ENCODE results near the gene SPECC1.

SPECC1 gene

GRCh38 chr17:20059728-20060188, 50.6 kb downstream of the SPECC1 start:
- no peak for TF ChIP-seq CTCF (IDR thresholded peaks at IDR 0.05)
- Mint-ChIP-seq H3K4me1 (peaks cover 4% of the 10 kb centered on the region), H3K27me3 (ENCODE audit: low read depth, poor library complexity) (peaks cover 12% of the 10 kb centered on the region), H3K9me3 (peaks cover 4% of the 10 kb centered on the region), H3K36me3 (ENCODE audit: low read depth) (no peaks in the 10 kb centered on the region), H3K4me3 (no peak overlapping the region), H3K27ac (no peak overlapping the region)
- no peak for DNase-seq

GRCh38 chr17:20063665-20064648, 54.8 kb downstream of the SPECC1 start:
- Mint-ChIP-seq H3K27me3 (ENCODE audit: low read depth, poor library complexity) (peaks cover 3% of the 10 kb centered on the region), H3K4me1 (peaks cover 4% of the 10 kb centered on the region), H3K27ac (no peak overlapping the region), H3K4me3 (no peak overlapping the region), H3K9me3 (no peaks in the 10 kb centered on the region), H3K36me3 (ENCODE audit: low read depth) (no peaks in the 10 kb centered on the region)
- TF ChIP-seq CTCF (IDR thresholded peaks at IDR 0.05) = no peak
- no peak for DNase-seq

GRCh38 chr17:20066253-20066652, 57.1 kb downstream of the SPECC1 start:
- H3K4me1 Mint-ChIP-seq = peaks cover 4% of the 10 kb centered on the region
- H3K27me3 Mint-ChIP-seq (ENCODE audit: low read depth, poor library complexity) = peaks cover 3% of the 10 kb centered on the region
- TF ChIP-seq CTCF (IDR thresholded peaks at IDR 0.05) = no peak
- no peaks in the 10 kb centered on the region for H3K9me3 Mint-ChIP-seq
- H3K36me3 Mint-ChIP-seq (ENCODE audit: low read depth) = no peaks in the 10 kb centered on the region
- no peak overlapping the region for H3K4me3 Mint-ChIP-seq
- no peak overlapping the region for H3K27ac Mint-ChIP-seq
- DNase-seq = no peak

- no peak overlapping the region for H3K27ac Mint-ChIP-seq
- H3K36me3 Mint-ChIP-seq (ENCODE audit: low read depth) = no peaks in the 10 kb centered on the region
- H3K27me3 Mint-ChIP-seq (ENCODE audit: low read depth, poor library complexity) = peaks cover 3% of the 10 kb centered on the region
- H3K4me3 Mint-ChIP-seq = no peak overlapping the region
- no peak for DNase-seq
- no peak for TF ChIP-seq CTCF (IDR thresholded peaks at IDR 0.05)
- peaks cover 4% of the 10 kb centered on the region for H3K4me1 Mint-ChIP-seq
- no peaks in the 10 kb centered on the region for H3K9me3 Mint-ChIP-seq
Observed at GRCh38 chr17:20067711-20068110, 58.6 kb downstream of the SPECC1 start.

GRCh38 chr17:20068445-20068844, 59.3 kb downstream of the SPECC1 start:
- Mint-ChIP-seq H3K27ac (no peak overlapping the region), H3K4me3 (no peak overlapping the region), H3K27me3 (ENCODE audit: low read depth, poor library complexity) (peaks cover 3% of the 10 kb centered on the region)

More at GRCh38 chr17:20068445-20068844, 59.3 kb downstream of the SPECC1 start:
- Mint-ChIP-seq H3K9me3 (no peaks in the 10 kb centered on the region), H3K4me1 (peaks cover 9% of the 10 kb centered on the region), H3K36me3 (ENCODE audit: low read depth) (no peaks in the 10 kb centered on the region)
- TF ChIP-seq CTCF (IDR thresholded peaks at IDR 0.05) = no peak
- no peak for DNase-seq

All from nephron progenitor cell (in vitro differentiated cells).